PC-9 (cell line): ENCODE data around the gene ADIPOR1. TPM values are rescaled to one million over a fixed set of nuclear protein-coding genes. Genes with fewer than 3 reads are reported as not detected.

Experiments
- BruUV-seq: library from RNA; stranded (reverse); fragments of 400-500 nt; replicated peaks from 2 replicates; lab custom pipeline; 2021; lab: Mats Ljungman, UMichigan
- CTCF ChIA-PET: fragments of 300-600 bp; sonication (Branson Sonifier 250); formaldehyde crosslinking; loops from one replicate; lab custom pipeline; 2022; ENCODE audit warnings: antibody characterized with exemption; lab: Charles Lee
- POLR2A ChIA-PET: fragments of 300-600 bp; sonication (Branson Sonifier 250); formaldehyde crosslinking; loops from one replicate; lab custom pipeline; 2022; ENCODE audit warnings: antibody characterized with exemption; ENCODE audit not compliant: unreplicated experiment; lab: Charles Lee
- DNase-seq, 2 experiments: peaks; one replicate each; pipeline versions ENCODE4 v3.0.0 to v3.0.0-alpha.2; 2015 to 2022; ENCODE audit warnings: mixed read lengths in 1 of 2
- H2AFZ ChIP-seq: fragments of 200-600 bp; sonication (generic); 2 replicates; pipeline ENCODE4 v1.8.1; 2017; ENCODE audit warnings: antibody characterized with exemption
- H3F3A ChIP-seq: fragments of 200-600 bp; sonication (generic); 2 replicates; pipeline ENCODE4 v1.8.1; 2017; ENCODE audit warnings: antibody characterized with exemption, mild to moderate bottlenecking, low read depth; ENCODE audit not compliant: insufficient read depth
- H3K27ac ChIP-seq: fragments of 200-600 bp; sonication (generic); 2 replicates; pipeline ENCODE4 v1.6.1; 2016; ENCODE audit warnings: mixed run types
- H3K27me3 ChIP-seq: fragments of 200-600 bp; sonication (generic); 2 replicates; pipeline ENCODE4 v1.6.1; 2016; ENCODE audit warnings: low read depth, mixed run types; ENCODE audit not compliant: insufficient read depth
- H3K36me3 ChIP-seq: fragments of 200-600 bp; sonication (generic); 2 replicates; pipeline ENCODE4 v1.6.1; 2016; ENCODE audit warnings: low read depth, mixed run types
- H3K4me1 ChIP-seq: fragments of 200-600 bp; sonication (generic); replicated peaks from 2 replicates; pipeline ENCODE4 v1.6.1; 2016; ENCODE audit warnings: mixed run types; ENCODE audit not compliant: insufficient read depth
- H3K4me2 ChIP-seq: fragments of 200-600 bp; sonication (generic); 2 replicates; pipeline ENCODE4 v1.6.1; 2017; ENCODE audit warnings: mixed run types
- H3K4me3 ChIP-seq: fragments of 200-600 bp; sonication (generic); 2 replicates; pipeline ENCODE4 v1.6.1; 2016; ENCODE audit warnings: mixed run types
- H3K79me2 ChIP-seq: fragments of 200-600 bp; sonication (generic); 2 replicates; pipeline ENCODE4 v1.6.1; 2017; ENCODE audit warnings: low read depth, mixed run types
- H3K9me2 ChIP-seq: fragments of 200-600 bp; sonication (generic); 2 replicates; pipeline ENCODE4 v1.8.1; 2017; ENCODE audit warnings: mild to moderate bottlenecking; ENCODE audit not compliant: insufficient read depth
- H3K9me3 ChIP-seq: fragments of 200-600 bp; sonication (generic); 2 replicates; pipeline ENCODE4 v1.8.1; 2016; ENCODE audit warnings: low read depth; ENCODE audit not compliant: insufficient read depth
- H4K20me1 ChIP-seq: fragments of 200-600 bp; sonication (generic); 2 replicates; pipeline ENCODE4 v1.8.1; 2017; ENCODE audit not compliant: insufficient read depth
- EZH2 ChIP-seq: fragments of 200-600 bp; sonication (generic); IDR thresholded peaks from 2 replicates; pipeline ENCODE4 v1.8.0; 2017; ENCODE audit warnings: antibody characterized with exemption, low read depth
- intact Hi-C: fragments of 100-400 bp; cut with micrococcal nuclease; formaldehyde crosslinking; loops from one replicate; pipeline ENCODE4 v1.10.0; 2022; ENCODE audit not compliant: unreplicated experiment
- total RNA-seq: library from RNA; stranded (reverse); gene quantifications from 2 replicates; pipeline ENCODE4 v1.2.3, GENCODE V29; 2021
- TF ChIP-seq, protein P1 (sequence below): fragments of 200-600 bp; sonication (generic); conservative IDR thresholded peaks from 2 replicates; pipeline ENCODE4 v1.6.1; 2017; ENCODE audit warnings: mixed run types, antibody characterized with exemption, mild to moderate bottlenecking, moderate library complexity

ADIPOR1 gene
- total RNA-seq, 1 experiment from 2014 or later: 102 TPM

DNA sequence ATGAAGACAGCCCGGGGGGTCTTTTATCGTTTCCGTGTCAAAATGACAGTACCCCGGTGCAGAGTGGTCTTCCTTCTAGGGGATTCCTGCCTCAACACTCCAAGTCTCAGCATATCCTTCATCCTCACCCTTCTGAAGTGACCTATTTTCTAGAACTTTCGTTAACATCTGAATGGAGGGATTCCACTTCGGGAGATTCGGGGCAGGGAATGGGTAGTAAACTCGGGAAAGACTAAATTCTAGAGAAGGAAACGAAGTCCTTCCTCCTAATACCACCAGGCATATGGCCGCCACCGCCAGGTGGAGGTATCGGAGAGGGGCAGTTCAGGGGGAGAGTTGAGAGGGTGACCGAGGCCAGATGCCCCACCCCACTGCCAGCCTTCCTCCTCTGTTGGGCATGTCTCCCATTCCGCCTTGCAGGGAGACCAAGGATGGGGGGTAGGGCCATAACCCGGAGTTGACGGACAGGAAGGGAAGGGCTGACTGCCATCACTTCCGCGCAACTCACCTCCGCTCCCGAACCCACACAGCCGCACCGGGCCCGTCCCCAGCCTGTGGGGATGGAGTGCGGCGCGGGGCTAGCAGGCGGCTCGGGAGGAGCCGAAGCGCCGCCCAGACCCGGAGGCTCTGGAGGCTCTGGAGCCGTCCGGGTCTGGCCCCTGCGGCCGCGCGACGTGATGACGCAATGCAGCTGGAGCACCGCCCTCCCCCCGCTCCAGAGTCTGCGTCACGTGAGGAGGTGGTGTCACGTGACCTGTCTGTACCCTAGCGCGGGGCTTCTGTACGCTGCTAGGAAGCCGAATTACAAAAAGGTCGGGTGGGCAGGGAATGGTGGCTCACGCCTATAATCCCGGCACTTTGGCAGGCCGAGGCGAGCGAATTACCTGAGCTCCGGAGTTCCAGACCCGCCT is 31.3 kb downstream of the ADIPOR1 start, which contains the start of gene KLHL12:
Gene KLHL12 (minus strand): TSS at position 654 of the 911 bp plus-strand sequence. CDS start 2,072 bp downstream, outside the sequence.
- peak within 1 kb of the TSS; percentile 88 for H3K4me2 ChIP-seq
- TSS peak; percentile 81 for BruUV-seq
- POLR2A ChIA-PET: interaction anchor here (0.6 to 0.7 kb wide), 3 partner anchors 70 to 712 kb away, joined by 3 to 9 read pairs (median 3); no protein-coding TSS in a partner anchor
- intact Hi-C loops: loop anchor here (1.0 kb wide), 3 partner anchors 37 to 72 kb away; no protein-coding TSS in a partner anchor
- H3K79me2 ChIP-seq: peaks cover 20% of the 10 kb centered on the region
- no peaks in the 10 kb centered on the region for H3K9me2 ChIP-seq
- peak; percentile 84 to 96 for DNase-seq
- no peak for TF ChIP-seq EZH2
- TF ChIP-seq, protein P1, sequence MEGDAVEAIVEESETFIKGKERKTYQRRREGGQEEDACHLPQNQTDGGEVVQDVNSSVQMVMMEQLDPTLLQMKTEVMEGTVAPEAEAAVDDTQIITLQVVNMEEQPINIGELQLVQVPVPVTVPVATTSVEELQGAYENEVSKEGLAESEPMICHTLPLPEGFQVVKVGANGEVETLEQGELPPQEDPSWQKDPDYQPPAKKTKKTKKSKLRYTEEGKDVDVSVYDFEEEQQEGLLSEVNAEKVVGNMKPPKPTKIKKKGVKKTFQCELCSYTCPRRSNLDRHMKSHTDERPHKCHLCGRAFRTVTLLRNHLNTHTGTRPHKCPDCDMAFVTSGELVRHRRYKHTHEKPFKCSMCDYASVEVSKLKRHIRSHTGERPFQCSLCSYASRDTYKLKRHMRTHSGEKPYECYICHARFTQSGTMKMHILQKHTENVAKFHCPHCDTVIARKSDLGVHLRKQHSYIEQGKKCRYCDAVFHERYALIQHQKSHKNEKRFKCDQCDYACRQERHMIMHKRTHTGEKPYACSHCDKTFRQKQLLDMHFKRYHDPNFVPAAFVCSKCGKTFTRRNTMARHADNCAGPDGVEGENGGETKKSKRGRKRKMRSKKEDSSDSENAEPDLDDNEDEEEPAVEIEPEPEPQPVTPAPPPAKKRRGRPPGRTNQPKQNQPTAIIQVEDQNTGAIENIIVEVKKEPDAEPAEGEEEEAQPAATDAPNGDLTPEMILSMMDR: peak; percentile 80
- CTCF ChIA-PET: interaction anchor here (0.6 to 0.7 kb wide), 7 partner anchors 36 to 1131 kb away, joined by 3 to 15 read pairs (median 8); partner anchors contain the start of gene TMEM183A
- H3F3A ChIP-seq: peaks cover 19% of the 10 kb centered on the region
- no peaks in the 10 kb centered on the region for H3K9me3 ChIP-seq
- H3K27me3 ChIP-seq: no peaks in the 10 kb centered on the region
- peak within 1 kb of the TSS; percentile 80 for H3K4me3 ChIP-seq
- H2AFZ ChIP-seq: peak within 1 kb of the TSS; percentile 89
- peaks cover 14% of the 10 kb centered on the region; the same call in 1 of the 2 replicates for H3K4me1 ChIP-seq
- H3K36me3 ChIP-seq: peaks cover 4% of the 10 kb centered on the region; the same call in 1 of the 2 replicates
- H3K27ac ChIP-seq: peak within 1 kb of the TSS; percentile 74
- H4K20me1 ChIP-seq: no peaks in the 10 kb centered on the region

DNA sequence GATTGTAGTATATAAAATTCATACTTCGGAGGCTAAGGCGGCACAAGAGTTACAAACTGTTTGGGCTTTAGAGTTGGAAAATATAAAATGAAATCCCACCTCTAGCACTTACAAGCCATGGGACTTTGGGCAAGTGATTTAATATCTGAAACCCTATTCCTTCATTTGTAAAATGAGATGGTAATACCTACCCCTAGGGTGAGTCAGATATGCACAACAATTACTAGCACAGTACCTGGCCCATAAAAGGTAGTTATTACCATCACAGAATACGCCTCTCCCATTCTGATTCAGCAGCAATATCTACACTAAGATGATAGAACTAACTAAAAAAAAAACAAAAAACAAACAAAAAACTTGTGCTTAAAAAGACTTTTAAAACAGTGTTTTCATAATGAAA is 34.6 kb downstream of the ADIPOR1 start:
- ChIA-PET POLR2A (no interaction called here), CTCF (no interaction called here)
- Histone ChIP-seq H3K27ac (no peak overlapping the region), H3K27me3 (no peaks in the 10 kb centered on the region), H3K4me1 (peaks cover 14% of the 10 kb centered on the region; the same call in 1 of the 2 replicates), H4K20me1 (no peaks in the 10 kb centered on the region), H3F3A (peaks cover 19% of the 10 kb centered on the region), H3K9me3 (no peaks in the 10 kb centered on the region), H3K36me3 (peaks cover 16% of the 10 kb centered on the region), H3K4me3 (no peak overlapping the region), H2AFZ (no peak overlapping the region), H3K4me2 (no peak overlapping the region), H3K9me2 (no peaks in the 10 kb centered on the region), H3K79me2 (peaks cover 20% of the 10 kb centered on the region)
- BruUV-seq: no TSS peak
- DNase-seq: no peak
- TF ChIP-seq, protein P1: no peak
- no peak for TF ChIP-seq EZH2
- intact Hi-C loops: no loop called here

DNA sequence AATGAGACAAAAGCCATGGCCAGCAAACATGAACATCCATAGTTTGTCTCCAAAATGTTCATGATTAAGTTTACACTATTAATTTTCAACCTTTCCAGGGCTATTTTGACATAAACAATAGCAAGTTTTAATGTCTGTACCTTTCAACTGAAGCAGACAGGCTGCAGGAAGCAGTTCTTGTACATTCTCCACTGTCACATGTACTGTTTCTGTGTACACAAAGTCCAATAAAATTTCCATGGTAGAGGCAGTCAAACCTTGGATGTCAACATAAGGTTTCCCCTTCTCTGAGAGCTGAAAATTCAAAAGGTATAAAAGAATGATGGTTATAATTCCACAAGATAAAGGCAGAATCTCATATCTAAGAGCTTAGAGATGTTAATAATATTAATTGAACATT is 38.5 kb downstream of the ADIPOR1 start:
- ChIA-PET CTCF (no interaction called here), POLR2A (no interaction called here)
- Histone ChIP-seq H2AFZ (no peak overlapping the region), H3K79me2 (0 out of 2 replicates have a peak, but pooled peaks cover under 1% of the 10 kb centered on the region), H3F3A (no peaks in the 10 kb centered on the region; the same call in none of the 2 replicates), H3K27me3 (no peaks in the 10 kb centered on the region), H3K4me3 (no peak overlapping the region), H3K36me3 (peaks cover 19% of the 10 kb centered on the region), H3K27ac (no peak overlapping the region), H3K4me1 (no peaks in the 10 kb centered on the region), H3K4me2 (no peak overlapping the region), H4K20me1 (no peaks in the 10 kb centered on the region), H3K9me2 (no peaks in the 10 kb centered on the region), H3K9me3 (no peaks in the 10 kb centered on the region)
- intact Hi-C loops: loop anchor here (10.0 kb wide), 1 partner anchor 185 kb away; no protein-coding TSS in a partner anchor
- no TSS peak for BruUV-seq
- no peak for DNase-seq
- TF ChIP-seq EZH2: no peak
- TF ChIP-seq, protein P1: no peak
